Heart left ventricle (tissue), 16 donors: ENCODE measurements around the gene FAT1. TPM values are rescaled to one million over a fixed set of nuclear protein-coding genes. Genes with fewer than 3 reads are reported as not detected.
A peak's percentile ranks its signal among the peaks of the same experiment; 100 is the strongest.

ENCODE experiments used
- ATAC-seq, 4 donors: fragments of 200-7000 bp; cut with Tn5 transposase; one replicate each; pipeline ENCODE4 v1.9.1; 2020 to 2022; ENCODE audit warnings: moderate library complexity in 4 of 4, mild to moderate bottlenecking in 3 of 4, moderate number of reproducible peaks in 1 of 4
- DNase-seq, 5 donors: peaks; one replicate each; pipeline ENCODE4 v3.0.0-alpha.2; 2020
- H3K27ac ChIP-seq, 12 donors: fragments of 200-600 bp; sonication (generic) in 4 of 12; one replicate each; pipeline versions ENCODE4 v1.5.0 to v1.8.0; 2016 to 2022; ENCODE audit warnings: mild to moderate bottlenecking in 2 of 12
- H3K27me3 ChIP-seq, 9 donors: fragments of 200-600 bp; sonication (generic) in 2 of 9; one replicate each; pipeline versions ENCODE4 v1.5.1 to v1.8.0; 2016 to 2022; ENCODE audit warnings: mild to moderate bottlenecking in 3 of 9
- H3K36me3 ChIP-seq, 9 donors: fragments of 200-600 bp; sonication (generic) in 2 of 9; one replicate each; pipeline versions ENCODE4 v1.5.0 to v1.8.0; 2018 to 2022; ENCODE audit warnings: mild to moderate bottlenecking in 2 of 9
- H3K4me1 ChIP-seq, 12 donors: fragments of 200-600 bp; sonication (generic) in 4 of 12; one replicate each; pipeline versions ENCODE4 v1.5.0 to v1.8.0; 2016 to 2022; ENCODE audit warnings: mild to moderate bottlenecking in 3 of 12
- H3K4me3 ChIP-seq, 12 donors: fragments of 200-600 bp; sonication (generic) in 4 of 12; one replicate each; pipeline versions ENCODE4 v1.5.0 to v1.8.0; 2017 to 2022; ENCODE audit warnings: mild to moderate bottlenecking in 9 of 12, moderate library complexity in 4 of 12
- H3K9me3 ChIP-seq, 12 donors: fragments of 200-600 bp; sonication (generic) in 4 of 12; one replicate each; pipeline versions ENCODE4 v1.5.0 to v1.8.0; 2016 to 2022; ENCODE audit warnings: mild to moderate bottlenecking in 1 of 12
- CTCF ChIP-seq, 12 donors: fragments of 200-600 bp; sonication (generic) in 4 of 12; IDR thresholded peaks; one replicate each; pipeline versions ENCODE4 v1.5.0 to v1.8.0; 2018 to 2022; ENCODE audit warnings: antibody characterized with exemption in 12 of 12, mild to moderate bottlenecking in 5 of 12
- POLR2A ChIP-seq, 2 donors: fragments of 450-650 bp; IDR thresholded peaks; one replicate each; pipeline ENCODE4 v1.6.1; 2017; ENCODE audit warnings: antibody characterized with exemption in 2 of 2, mild to moderate bottlenecking in 2 of 2, moderate library complexity in 2 of 2
- WGBS, 4 donors: extraction: QIAGEN DNeasy Blood & Tissue Kit in 2 of 4; methylation state at CpG; one replicate each; pipeline versions ENCODE4 v1.1.5 to v1.1.7; 2013 to 2018; 5-methylcytosine and 5-hydroxymethylcytosine counted together
- intact Hi-C, 10 donors: fragments of 100-400 bp; cut with DNase I; formaldehyde crosslinking; loops; one replicate each; pipeline versions ENCODE4 v1.11.1 to v1.14.2; 2022
- polyA plus RNA-seq, 2 donors: library from polyadenylated mRNA; stranded (reverse); fragments of 200-250 nt; gene quantifications; one replicate each; pipeline ENCODE4 v1.2.3, GENCODE V29; 2013
- total RNA-seq, 9 donors: library from RNA; depleted of rRNA in 2 of 9; stranded (reverse); fragments of >200 nt in 2 of 9; fragmentation: NEBNext Ultra II Directional in 3 of 9; extraction: Animal tissue kit (Norgen Biotek cat#: 25700) in 3 of 9; gene quantifications; one replicate each; pipeline versions ENCODE4 v1.1.0 to v1.2.4, GENCODE V29; 2016 to 2023
- donor health status: ischemic (EF 13 %, LVEDD 7.1; RV severe dilation, severe dysfunction).
- donor health status: healthy with polysubstance abuse.
- donor health status: DM: no; HTN: yes; CAD: no.
- donor health status: DM: no; HTN: no; CAD: no.
- donor health status: ischemic (EF 25% LVEDD 6.9; RV normal size, moderate dysfunction).
- donor health status: ischemic (EF 25% LVEDD 5.7; RV mildly dilated, moderate dysfunction).
- donor health status: healthy.
- donor health status: DM: yes; HTN: yes; CAD: no.
- donor health status: ischemic (EF 35%, LVEDD 5.7; RV mildly dilated, moderate dysfunction).
- donor health status: nonischemic (EF 11% LVEDD 7.7; RV severe dilation, severe dysfunction).
- donor health status: DM: yes; HTN: yes; CAD: no.
- donor health status: PGD.
- donor health status: ischemic (EF 29% LVEDD 5.4; RV normal size, mild dysfunction).
- donor health status: nonischemic (EF 23%, LVEDD 6.1; RV moderate dilation, normal function).

Gene FAT1
- total and polyA plus RNA-seq, 11 donors = 15.2 to 151 (median 65.9) TPM

DNA sequence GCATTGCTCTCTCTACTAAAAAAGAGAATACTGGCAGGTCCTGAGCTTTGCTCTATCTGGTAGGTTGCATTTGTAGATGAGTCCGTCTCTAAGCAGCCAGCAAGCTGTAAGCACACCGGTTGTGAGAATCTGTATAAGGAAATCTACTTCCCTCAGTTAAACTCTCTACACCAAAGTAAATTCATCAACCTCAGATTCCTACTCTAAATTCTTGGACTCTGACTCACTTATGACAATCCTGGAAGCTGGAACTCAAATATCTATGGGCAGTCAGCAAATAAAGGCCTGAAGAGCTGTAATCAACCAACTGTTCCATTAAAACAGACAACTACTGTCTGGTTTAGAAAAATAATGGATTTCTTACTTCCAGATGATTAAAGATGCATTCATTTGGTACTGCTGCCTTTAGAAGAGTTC is 37.9 kb downstream of the FAT1 start:
- peak in 3 of 4 donors; percentile 25 to 57 (median 56) for ATAC-seq
- no peak for DNase-seq
- no peak for TF ChIP-seq POLR2A (IDR thresholded peaks at IDR 0.05)
- no peak for TF ChIP-seq CTCF (IDR thresholded peaks at IDR 0.05)
- Histone ChIP-seq H3K4me3 (no peak overlapping the region), H3K9me3 (no peaks in the 10 kb centered on the region), H3K27ac (peak overlapping the region in 11 of 12 donors; percentile 3 to 78 (median 65)), H3K36me3 (no peaks in the 10 kb centered on the region), H3K27me3 (no peaks in the 10 kb centered on the region), H3K4me1 (peaks cover 0 to 62% (median 24%) of the 10 kb centered on the region in 12 donors)
- intact Hi-C loops = no loop called here
- WGBS, 4 donors = 36 to 46% (median 42%) methylated on average over 2 of the region's 2 CpGs

DNA sequence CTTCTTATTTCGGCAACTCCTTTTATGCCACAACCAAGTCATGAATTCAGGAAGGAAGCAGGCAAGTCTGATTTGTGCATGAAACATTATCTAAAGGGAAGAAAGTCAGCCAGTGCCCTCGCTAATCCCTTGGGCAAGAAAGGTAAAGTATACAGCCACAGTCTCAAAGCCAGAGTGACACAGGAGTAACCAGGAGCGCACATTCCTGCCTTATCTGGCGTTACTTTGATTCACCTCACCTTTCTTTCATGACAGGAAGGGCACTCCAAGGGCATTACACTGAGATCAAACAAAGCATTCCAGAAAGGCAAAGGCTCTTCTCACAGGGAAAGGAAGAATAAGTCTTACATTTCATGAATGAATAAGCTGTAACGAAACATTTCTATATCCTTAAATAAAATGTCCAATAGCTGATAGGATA is 38.8 kb downstream of the FAT1 start:
- ATAC-seq (peak in 1 of 4 donors; percentile 22), DNase-seq (no peak)
- no peak for TF ChIP-seq POLR2A (IDR thresholded peaks at IDR 0.05)
- no peak for TF ChIP-seq CTCF (IDR thresholded peaks at IDR 0.05)
- Histone ChIP-seq H3K36me3 (no peaks in the 10 kb centered on the region), H3K4me1 (peaks cover 0 to 62% (median 24%) of the 10 kb centered on the region in 12 donors), H3K4me3 (peak overlapping the region in 1 of 12 donors; percentile 13), H3K27ac (peak overlapping the region in 10 of 12 donors; percentile 3 to 78 (median 66)), H3K27me3 (no peaks in the 10 kb centered on the region), H3K9me3 (no peaks in the 10 kb centered on the region)
- 34 to 57% (median 40%) methylated on average over 5 of the region's 5 CpGs for WGBS, 4 donors
- intact Hi-C loops = no loop called here

DNA sequence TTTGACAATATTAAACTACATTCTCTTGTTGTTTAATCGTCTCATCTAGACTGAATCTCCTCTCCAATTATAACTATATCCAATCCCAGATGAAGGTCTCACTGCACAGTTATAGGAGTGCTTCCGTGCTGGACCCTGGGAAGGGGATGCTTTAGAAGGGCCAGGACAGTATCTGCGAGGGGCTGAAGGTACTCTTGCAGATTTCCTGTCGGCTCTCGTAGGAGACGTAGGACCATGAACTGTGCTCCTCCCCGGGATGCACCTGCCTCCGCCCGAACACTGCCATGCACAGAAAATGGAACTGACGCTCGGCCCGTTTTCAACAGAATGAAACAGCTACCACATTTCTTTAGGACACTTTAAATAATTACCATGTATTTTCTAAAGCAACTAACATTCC is 39.4 kb downstream of the FAT1 start:
- Histone ChIP-seq H3K9me3 (no peaks in the 10 kb centered on the region), H3K27ac (peak overlapping the region in 6 of 12 donors; percentile 25 to 78 (median 67)), H3K4me3 (no peak overlapping the region), H3K36me3 (no peaks in the 10 kb centered on the region), H3K27me3 (no peaks in the 10 kb centered on the region), H3K4me1 (peaks cover 0 to 55% (median 22%) of the 10 kb centered on the region in 12 donors)
- 63 to 71% (median 68%) methylated on average over 12 of the region's 12 CpGs for WGBS, 4 donors
- intact Hi-C loops = no loop called here
- TF ChIP-seq POLR2A (IDR thresholded peaks at IDR 0.05) = no peak
- TF ChIP-seq CTCF (IDR thresholded peaks at IDR 0.05) = no peak
- DNase-seq (no peak), ATAC-seq (peak in 3 of 4 donors; percentile 25 to 56 (median 31))

DNA sequence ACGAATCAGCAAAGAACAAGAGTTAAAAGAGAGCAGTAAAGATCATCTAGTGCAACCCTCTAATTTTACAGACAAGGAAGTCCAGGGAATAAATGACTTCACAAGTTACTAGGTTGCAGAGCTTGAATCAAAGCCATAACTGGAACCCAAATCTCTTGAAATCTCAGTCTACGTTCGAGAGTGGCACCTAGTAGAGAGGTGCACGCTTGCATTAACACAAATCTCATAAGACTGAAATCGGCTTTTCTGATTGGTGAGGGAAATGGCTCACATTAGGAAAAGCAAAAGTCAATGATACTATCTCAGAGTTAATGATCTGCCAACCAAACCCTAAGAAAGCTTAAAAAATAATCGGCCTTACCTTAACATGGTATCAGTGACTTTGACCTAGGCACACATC is 43.0 kb downstream of the FAT1 start:
- intact Hi-C loops = no loop called here
- no peak for TF ChIP-seq CTCF (IDR thresholded peaks at IDR 0.05)
- TF ChIP-seq POLR2A (IDR thresholded peaks at IDR 0.05) = no peak
- ATAC-seq = no peak
- Histone ChIP-seq H3K27ac (peak overlapping the region in 1 of 12 donors; percentile 15), H3K4me1 (peaks cover 0 to 40% (median 17%) of the 10 kb centered on the region in 12 donors), H3K27me3 (no peaks in the 10 kb centered on the region), H3K4me3 (no peak overlapping the region), H3K36me3 (no peaks in the 10 kb centered on the region), H3K9me3 (no peaks in the 10 kb centered on the region)
- no peak for DNase-seq
- 80 to 87% (median 84%) methylated on average over 6 of the region's 6 CpGs for WGBS, 4 donors
